HL-60 (cell line): ENCODE measurements around the gene RETREG3.
"Not testable (repeated sequence)": the region's sequence is repeated elsewhere in the genome, so short reads cannot be mapped to it uniquely, and the experiment has no call there.

Experiments
- DNase-seq, 2 experiments: peaks; one replicate each; pipeline ENCODE4 v3.0.0-alpha.2; 2010 to 2020; ENCODE audit warnings: low read depth in 1 of 2, low spot score in 1 of 2
- H3K27ac ChIP-seq: fragments of 250-450 bp; sonication (Bioruptor Pico); replicated peaks from 2 replicates; pipeline ENCODE4 v1.5.1; 2020; ENCODE audit warnings: mild to moderate bottlenecking, moderate library complexity
- H3K27me3 ChIP-seq: fragments of 250-450 bp; sonication (Bioruptor Pico); 2 replicates; pipeline ENCODE4 v1.5.1; 2021; ENCODE audit warnings: mild to moderate bottlenecking, moderate library complexity; ENCODE audit not compliant: insufficient read depth, poor library complexity, severe bottlenecking
- H3K4me3 ChIP-seq: replicated peaks from 2 replicates; pipeline ENCODE4 v1.5.1; 2011; ENCODE audit warnings: mild to moderate bottlenecking, control low read depth, low read length; ENCODE audit not compliant: insufficient read depth
- GABPA ChIP-seq: IDR thresholded peaks from 2 replicates; pipeline ENCODE4 v1.6.1; 2012; ENCODE audit warnings: low read depth
- POLR2AphosphoS5 ChIP-seq: IDR thresholded peaks from 2 replicates; pipeline ENCODE4 v1.6.1; 2012; ENCODE audit warnings: low read depth
- SPI1 ChIP-seq: IDR thresholded peaks from 2 replicates; pipeline ENCODE4 v1.6.1; 2012; ENCODE audit warnings: low read depth, mild to moderate bottlenecking, borderline replicate concordance
- TF ChIP-seq, protein P1 (sequence below): IDR thresholded peaks from one replicate; pipeline ENCODE4 v1.5.1; 2011; ENCODE audit warnings: low read length, control low read depth, inconsistent platforms; ENCODE audit not compliant: insufficient read depth
- TF ChIP-seq, protein P2 (sequence below): IDR thresholded peaks from 2 replicates; pipeline ENCODE4 v1.6.1; 2012; ENCODE audit warnings: low read depth; ENCODE audit not compliant: insufficient replicate concordance

RETREG3 gene

DNA sequence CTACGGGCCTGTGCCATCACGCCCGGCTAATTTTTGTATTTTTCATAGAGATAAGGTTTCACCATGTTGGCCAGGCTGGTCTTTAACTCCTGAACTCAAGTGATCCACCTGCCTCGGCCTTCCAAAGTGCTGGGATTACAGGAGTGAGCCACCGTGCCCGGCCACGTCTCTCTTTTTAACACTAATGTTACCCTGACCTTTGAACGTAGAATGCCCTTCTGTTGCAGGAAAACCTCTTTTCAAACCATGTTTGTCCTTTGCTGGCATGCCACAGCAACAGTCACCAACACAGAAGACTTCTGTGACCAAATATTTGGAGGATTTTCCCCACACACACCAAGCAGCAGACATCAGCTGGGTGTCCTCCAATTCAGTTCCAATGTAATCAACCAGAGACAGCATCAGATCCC lies 64.3 kb downstream of the RETREG3 start:
- Histone ChIP-seq H3K4me3 (no peak overlapping the region), H3K27ac (no peak overlapping the region), H3K27me3 (no peaks in the 10 kb centered on the region)
- TF ChIP-seq, protein P1, sequence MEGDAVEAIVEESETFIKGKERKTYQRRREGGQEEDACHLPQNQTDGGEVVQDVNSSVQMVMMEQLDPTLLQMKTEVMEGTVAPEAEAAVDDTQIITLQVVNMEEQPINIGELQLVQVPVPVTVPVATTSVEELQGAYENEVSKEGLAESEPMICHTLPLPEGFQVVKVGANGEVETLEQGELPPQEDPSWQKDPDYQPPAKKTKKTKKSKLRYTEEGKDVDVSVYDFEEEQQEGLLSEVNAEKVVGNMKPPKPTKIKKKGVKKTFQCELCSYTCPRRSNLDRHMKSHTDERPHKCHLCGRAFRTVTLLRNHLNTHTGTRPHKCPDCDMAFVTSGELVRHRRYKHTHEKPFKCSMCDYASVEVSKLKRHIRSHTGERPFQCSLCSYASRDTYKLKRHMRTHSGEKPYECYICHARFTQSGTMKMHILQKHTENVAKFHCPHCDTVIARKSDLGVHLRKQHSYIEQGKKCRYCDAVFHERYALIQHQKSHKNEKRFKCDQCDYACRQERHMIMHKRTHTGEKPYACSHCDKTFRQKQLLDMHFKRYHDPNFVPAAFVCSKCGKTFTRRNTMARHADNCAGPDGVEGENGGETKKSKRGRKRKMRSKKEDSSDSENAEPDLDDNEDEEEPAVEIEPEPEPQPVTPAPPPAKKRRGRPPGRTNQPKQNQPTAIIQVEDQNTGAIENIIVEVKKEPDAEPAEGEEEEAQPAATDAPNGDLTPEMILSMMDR = no peak
- no peak for TF ChIP-seq SPI1
- TF ChIP-seq, protein P2, sequence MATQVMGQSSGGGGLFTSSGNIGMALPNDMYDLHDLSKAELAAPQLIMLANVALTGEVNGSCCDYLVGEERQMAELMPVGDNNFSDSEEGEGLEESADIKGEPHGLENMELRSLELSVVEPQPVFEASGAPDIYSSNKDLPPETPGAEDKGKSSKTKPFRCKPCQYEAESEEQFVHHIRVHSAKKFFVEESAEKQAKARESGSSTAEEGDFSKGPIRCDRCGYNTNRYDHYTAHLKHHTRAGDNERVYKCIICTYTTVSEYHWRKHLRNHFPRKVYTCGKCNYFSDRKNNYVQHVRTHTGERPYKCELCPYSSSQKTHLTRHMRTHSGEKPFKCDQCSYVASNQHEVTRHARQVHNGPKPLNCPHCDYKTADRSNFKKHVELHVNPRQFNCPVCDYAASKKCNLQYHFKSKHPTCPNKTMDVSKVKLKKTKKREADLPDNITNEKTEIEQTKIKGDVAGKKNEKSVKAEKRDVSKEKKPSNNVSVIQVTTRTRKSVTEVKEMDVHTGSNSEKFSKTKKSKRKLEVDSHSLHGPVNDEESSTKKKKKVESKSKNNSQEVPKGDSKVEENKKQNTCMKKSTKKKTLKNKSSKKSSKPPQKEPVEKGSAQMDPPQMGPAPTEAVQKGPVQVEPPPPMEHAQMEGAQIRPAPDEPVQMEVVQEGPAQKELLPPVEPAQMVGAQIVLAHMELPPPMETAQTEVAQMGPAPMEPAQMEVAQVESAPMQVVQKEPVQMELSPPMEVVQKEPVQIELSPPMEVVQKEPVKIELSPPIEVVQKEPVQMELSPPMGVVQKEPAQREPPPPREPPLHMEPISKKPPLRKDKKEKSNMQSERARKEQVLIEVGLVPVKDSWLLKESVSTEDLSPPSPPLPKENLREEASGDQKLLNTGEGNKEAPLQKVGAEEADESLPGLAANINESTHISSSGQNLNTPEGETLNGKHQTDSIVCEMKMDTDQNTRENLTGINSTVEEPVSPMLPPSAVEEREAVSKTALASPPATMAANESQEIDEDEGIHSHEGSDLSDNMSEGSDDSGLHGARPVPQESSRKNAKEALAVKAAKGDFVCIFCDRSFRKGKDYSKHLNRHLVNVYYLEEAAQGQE = no peak
- TF ChIP-seq POLR2AphosphoS5 = no peak
- no peak for TF ChIP-seq GABPA
- DNase-seq = no peak

DNA sequence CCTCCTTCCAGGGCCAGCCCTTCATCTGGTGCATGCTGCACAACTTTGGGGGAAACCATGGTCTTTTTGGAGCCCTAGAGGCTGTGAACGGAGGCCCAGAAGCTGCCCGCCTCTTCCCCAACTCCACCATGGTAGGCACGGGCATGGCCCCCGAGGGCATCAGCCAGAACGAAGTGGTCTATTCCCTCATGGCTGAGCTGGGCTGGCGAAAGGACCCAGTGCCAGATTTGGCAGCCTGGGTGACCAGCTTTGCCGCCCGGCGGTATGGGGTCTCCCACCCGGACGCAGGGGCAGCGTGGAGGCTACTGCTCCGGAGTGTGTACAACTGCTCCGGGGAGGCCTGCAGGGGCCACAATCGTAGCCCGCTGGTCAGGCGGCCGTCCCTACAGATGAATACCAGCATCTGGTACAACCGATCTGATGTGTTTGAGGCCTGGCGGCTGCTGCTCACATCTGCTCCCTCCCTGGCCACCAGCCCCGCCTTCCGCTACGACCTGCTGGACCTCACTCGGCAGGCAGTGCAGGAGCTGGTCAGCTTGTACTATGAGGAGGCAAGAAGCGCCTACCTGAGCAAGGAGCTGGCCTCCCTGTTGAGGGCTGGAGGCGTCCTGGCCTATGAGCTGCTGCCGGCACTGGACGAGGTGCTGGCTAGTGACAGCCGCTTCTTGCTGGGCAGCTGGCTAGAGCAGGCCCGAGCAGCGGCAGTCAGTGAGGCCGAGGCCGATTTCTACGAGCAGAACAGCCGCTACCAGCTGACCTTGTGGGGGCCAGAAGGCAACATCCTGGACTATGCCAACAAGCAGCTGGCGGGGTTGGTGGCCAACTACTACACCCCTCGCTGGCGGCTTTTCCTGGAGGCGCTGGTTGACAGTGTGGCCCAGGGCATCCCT lies 65.7 kb downstream of the RETREG3 start:
- H3K4me3 ChIP-seq = no peak overlapping the region
- no peak overlapping the region for H3K27ac ChIP-seq
- no peaks in the 10 kb centered on the region for H3K27me3 ChIP-seq
- TF ChIP-seq, protein P2 = no peak
- TF ChIP-seq SPI1 = no peak
- TF ChIP-seq GABPA = no peak
- TF ChIP-seq POLR2AphosphoS5 = no peak
- TF ChIP-seq, protein P1 = no peak
- DNase-seq = no peak

DNA sequence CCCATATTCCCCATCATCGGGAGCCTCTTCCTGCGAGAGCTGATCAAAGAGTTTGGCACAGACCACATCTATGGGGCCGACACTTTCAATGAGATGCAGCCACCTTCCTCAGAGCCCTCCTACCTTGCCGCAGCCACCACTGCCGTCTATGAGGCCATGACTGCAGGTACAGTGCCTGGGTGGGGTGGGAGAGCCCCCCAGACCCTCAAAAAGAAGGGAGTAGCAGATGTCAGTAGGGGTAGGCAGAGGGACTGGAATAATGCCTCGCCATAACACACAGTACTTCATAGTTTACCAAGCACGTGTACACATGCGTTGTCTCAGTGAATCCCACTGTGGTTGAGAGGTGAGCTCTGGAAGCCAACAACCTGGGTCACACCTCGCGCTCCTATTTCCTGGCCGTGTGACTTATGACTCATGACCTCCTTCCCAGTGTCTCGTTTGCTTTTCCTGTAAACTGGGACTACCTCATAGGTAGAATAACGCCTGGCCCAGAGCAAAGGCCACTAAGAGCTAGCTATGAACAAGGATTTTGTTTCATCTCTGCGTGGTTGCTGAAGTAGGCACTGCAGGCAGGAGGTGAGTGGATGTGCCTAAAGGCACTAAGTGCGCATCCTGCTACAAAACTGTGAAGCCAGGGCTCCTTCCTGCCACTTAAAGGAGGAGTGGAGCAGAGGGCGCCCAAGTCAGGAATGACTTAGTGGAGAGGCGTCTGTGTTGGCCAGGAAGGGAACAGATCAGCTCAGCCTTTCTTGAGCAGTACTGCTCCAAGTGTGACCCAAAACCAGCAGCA lies 67.9 kb downstream of the RETREG3 start:
- no peak for TF ChIP-seq POLR2AphosphoS5
- Histone ChIP-seq H3K27ac (no peak overlapping the region), H3K27me3 (no peaks in the 10 kb centered on the region), H3K4me3 (no peak overlapping the region)
- DNase-seq = no peak

DNA sequence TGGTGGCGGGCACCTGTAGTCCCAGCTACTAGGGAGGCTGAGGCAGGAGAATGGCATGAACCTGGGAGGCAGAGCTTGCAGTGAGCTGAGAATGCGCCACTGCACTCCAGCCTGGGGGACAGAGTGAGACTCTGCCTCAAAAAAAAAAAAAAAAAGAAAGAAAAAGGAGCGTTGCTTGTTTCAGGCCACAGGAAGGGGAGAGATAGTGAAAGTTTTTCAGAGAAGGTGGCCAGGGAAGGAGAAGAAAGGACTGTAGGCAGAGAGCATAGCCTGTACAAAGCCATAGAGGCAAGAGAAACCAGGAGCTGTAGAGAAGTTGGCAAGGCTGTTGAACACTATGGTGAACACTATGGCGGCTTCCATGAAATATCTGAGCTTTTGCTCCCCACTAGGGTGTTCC lies 68.6 kb downstream of the RETREG3 start:
- not testable (repeated sequence) for DNase-seq, H3K4me3 ChIP-seq, H3K27me3 ChIP-seq, H3K27ac ChIP-seq
